NCI-H2196 treated with DMSO at 0.1 percent for 48 hours (cell line): ENCODE measurements around the gene DDT.
"Not testable (repeated sequence)": the region's sequence is repeated elsewhere in the genome, so short reads cannot be mapped to it uniquely, and the experiment has no call there.

Source experiments
- DNase-seq: peaks from one replicate; lab custom pipeline; 2025; ENCODE audit not compliant: unreplicated experiment; lab: John Stamatoyannopoulos, UW

The DDT gene

GRCh38 chr22:23989583-23990244 lies 15.5 kb upstream of the DDT start:
- not testable (repeated sequence) for DNase-seq

GRCh38 chr22:23986538-23987178 lies 12.4 kb upstream of the DDT start:
- not testable (repeated sequence) for DNase-seq

GRCh38 chr22:23986089-23986488 lies 11.8 kb upstream of the DDT start:
- DNase-seq = not testable (repeated sequence)

GRCh38 chr22:23984430-23984829 lies 10.2 kb upstream of the DDT start:
- no peak for DNase-seq

GRCh38 chr22:23980567-23980966 lies 6.3 kb upstream of the DDT start:
- not testable (repeated sequence) for DNase-seq

GRCh38 chr22:23979557-23980240 lies 5.5 kb upstream of the DDT start, which contains the start of gene GSTT2:
Gene GSTT2 (plus strand): TSS chr22:23980134.
- not testable (repeated sequence) for DNase-seq

GRCh38 chr22:23977304-23977703 lies 3.1 kb upstream of the DDT start:
- DNase-seq = not testable (repeated sequence)

- DNase-seq = not testable (repeated sequence)
Measured at GRCh38 chr22:23974836-23975352, 653 bp upstream of the DDT start.

GRCh38 chr22:23971927-23972326 lies 2.3 kb downstream of the DDT start:
- not testable (repeated sequence) for DNase-seq

- no peak for DNase-seq
Measured at GRCh38 chr22:23970816-23971486, 3.3 kb downstream of the DDT start.

GRCh38 chr22:23970201-23970641 lies 4.0 kb downstream of the DDT start:
- DNase-seq = no peak

GRCh38 chr22:23969071-23969470 lies 5.2 kb downstream of the DDT start:
- no peak for DNase-seq

- DNase-seq = not testable (repeated sequence)
Measured at GRCh38 chr22:23966568-23966967, 7.7 kb downstream of the DDT start, which contains the start of gene DDTL. Gene DDTL (plus strand): TSS chr22:23966888. CDS start chr22:23966915, 27 bp downstream.

- not testable (repeated sequence) for DNase-seq
Measured at GRCh38 chr22:23966094-23966493, 8.1 kb downstream of the DDT start.

- not testable (repeated sequence) for DNase-seq
Measured at GRCh38 chr22:23961084-23961771, 13.0 kb downstream of the DDT start, which contains the start of gene GSTT2B. Gene GSTT2B (minus strand): TSS chr22:23961195. CDS start chr22:23961131, 64 bp downstream.

- DNase-seq = not testable (repeated sequence)
Measured at GRCh38 chr22:23956301-23956900, 17.8 kb downstream of the DDT start.

- not testable (repeated sequence) for DNase-seq
Measured at GRCh38 chr22:23955886-23956285, 18.4 kb downstream of the DDT start.

GRCh38 chr22:23954991-23955305 lies 19.3 kb downstream of the DDT start:
- not testable (repeated sequence) for DNase-seq

- DNase-seq = not testable (repeated sequence)
Measured at GRCh38 chr22:23954193-23954990, 19.8 kb downstream of the DDT start.
